ENCODE data around the gene PALM3.

DNA sequence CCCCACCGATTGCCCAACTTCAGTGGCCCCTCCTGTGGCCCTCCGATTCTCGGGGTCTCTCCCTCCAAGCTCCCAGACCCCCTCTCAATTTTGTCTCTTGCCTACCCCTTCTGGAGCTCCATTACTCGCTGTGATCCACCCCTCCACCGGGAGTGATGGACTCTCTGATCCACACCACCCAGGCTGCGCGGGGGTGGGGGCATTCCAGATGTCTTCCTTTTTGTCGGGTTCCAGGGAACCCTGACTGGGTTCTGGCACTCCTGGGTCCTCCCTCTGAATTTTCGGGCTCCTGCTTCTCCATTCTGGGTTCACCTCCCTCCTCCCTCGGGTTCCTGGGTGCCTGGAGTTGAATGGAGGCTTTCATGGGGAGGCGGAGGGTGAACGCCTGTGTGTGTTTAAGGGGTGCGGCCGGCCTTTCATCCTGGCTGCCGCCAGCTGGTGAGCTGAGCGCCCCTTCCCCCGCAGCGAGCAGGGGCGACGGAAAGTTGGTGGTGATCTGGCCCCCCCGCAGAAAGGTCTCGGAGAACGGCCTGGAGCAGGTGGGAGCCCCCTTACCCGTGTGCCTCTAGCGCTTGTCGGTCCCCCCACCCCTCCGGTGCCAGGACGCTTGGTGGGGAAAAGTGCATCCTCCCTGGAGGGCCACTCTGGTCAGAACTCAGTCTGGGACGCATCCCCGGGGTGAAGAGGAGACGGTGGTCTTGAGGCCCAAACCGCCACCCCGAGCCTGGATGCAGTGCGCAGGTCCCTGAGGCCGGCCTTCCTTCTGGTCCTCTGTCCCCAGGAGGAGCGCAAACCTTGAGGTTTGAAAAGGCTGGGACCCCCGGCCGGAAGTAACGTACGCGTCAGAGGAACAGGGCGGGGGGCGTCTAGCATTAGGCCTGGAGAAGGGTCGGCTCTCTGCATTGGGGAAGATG, 12.3 kb upstream of the PALM3 start:
- TF ChIP-seq, protein P1, sequence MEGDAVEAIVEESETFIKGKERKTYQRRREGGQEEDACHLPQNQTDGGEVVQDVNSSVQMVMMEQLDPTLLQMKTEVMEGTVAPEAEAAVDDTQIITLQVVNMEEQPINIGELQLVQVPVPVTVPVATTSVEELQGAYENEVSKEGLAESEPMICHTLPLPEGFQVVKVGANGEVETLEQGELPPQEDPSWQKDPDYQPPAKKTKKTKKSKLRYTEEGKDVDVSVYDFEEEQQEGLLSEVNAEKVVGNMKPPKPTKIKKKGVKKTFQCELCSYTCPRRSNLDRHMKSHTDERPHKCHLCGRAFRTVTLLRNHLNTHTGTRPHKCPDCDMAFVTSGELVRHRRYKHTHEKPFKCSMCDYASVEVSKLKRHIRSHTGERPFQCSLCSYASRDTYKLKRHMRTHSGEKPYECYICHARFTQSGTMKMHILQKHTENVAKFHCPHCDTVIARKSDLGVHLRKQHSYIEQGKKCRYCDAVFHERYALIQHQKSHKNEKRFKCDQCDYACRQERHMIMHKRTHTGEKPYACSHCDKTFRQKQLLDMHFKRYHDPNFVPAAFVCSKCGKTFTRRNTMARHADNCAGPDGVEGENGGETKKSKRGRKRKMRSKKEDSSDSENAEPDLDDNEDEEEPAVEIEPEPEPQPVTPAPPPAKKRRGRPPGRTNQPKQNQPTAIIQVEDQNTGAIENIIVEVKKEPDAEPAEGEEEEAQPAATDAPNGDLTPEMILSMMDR (conservative IDR thresholded peaks at IDR 0.05; ENCODE audit: low read depth, low read length): no peak
- no peak for TF ChIP-seq EZH2 (IDR thresholded peaks at IDR 0.05; ENCODE audit: borderline replicate concordance, low read depth, low read length, poor library complexity, severe bottlenecking)
